K562 (cell line): ENCODE data around the gene CCDC71L.

Experiments
- BCLAF1 ChIP-seq, 2 experiments: fragments of 450-650 bp in 1 of 2; IDR thresholded peaks; 2 replicates each; pipeline ENCODE4 v1.6.1; 2011 to 2017; ENCODE audit warnings: low read depth in 2 of 2, antibody characterized with exemption in 1 of 2, borderline replicate concordance in 1 of 2, low read length in 1 of 2, mild to moderate bottlenecking in 1 of 2, mixed read lengths in 1 of 2; ENCODE audit not compliant: control insufficient read depth in 1 of 2
- CHD2 ChIP-seq: IDR thresholded peaks from 2 replicates; pipeline ENCODE4 v1.6.1; 2011; ENCODE audit warnings: low read depth, low read length
- EZH2 ChIP-seq: IDR thresholded peaks from 2 replicates; pipeline ENCODE4 v1.6.1; 2012; ENCODE audit warnings: low read depth, mild to moderate bottlenecking, inconsistent platforms, low read length, borderline replicate concordance
- MAX ChIP-seq: sonication (generic); formaldehyde crosslinking; IDR thresholded peaks from 2 replicates; pipeline ENCODE4 v1.9.0; 2022; ENCODE audit warnings: mild to moderate bottlenecking, missing genetic modification reagents
- MXD1 ChIP-seq: fragments of 250-450 bp; sonication (Bioruptor Pico); IDR thresholded peaks from 2 replicates; pipeline ENCODE4 v1.8.0; 2021; ENCODE audit warnings: borderline replicate concordance, mild to moderate bottlenecking, moderate library complexity; ENCODE audit not compliant: poor library complexity, severe bottlenecking
- PHF21A ChIP-seq: fragments of 450-650 bp; IDR thresholded peaks from 2 replicates; pipeline ENCODE4 v1.6.1; 2017; ENCODE audit warnings: low read depth, borderline replicate concordance
- POLR2A ChIP-seq: fragments of 450-650 bp; conservative IDR thresholded peaks from 2 replicates; pipeline ENCODE4 v1.6.1; 2016
- SP1 ChIP-seq: sonication (generic); formaldehyde crosslinking; IDR thresholded peaks from 2 replicates; pipeline ENCODE4 v1.8.1; 2022; ENCODE audit warnings: mild to moderate bottlenecking, missing genetic modification reagents
- TAF9B ChIP-seq: fragments of 450-650 bp; IDR thresholded peaks from 2 replicates; pipeline ENCODE4 v1.6.1; 2018; ENCODE audit warnings: mild to moderate bottlenecking; ENCODE audit not compliant: partially characterized antibody
- TCF7L2 ChIP-seq: fragments of 150-350 bp; IDR thresholded peaks from 2 replicates; pipeline ENCODE4 v1.6.1; 2016; ENCODE audit warnings: low read depth, mild to moderate bottlenecking, low read length, moderate library complexity
- ZBTB17 ChIP-seq: fragments of 450-650 bp; formaldehyde crosslinking; IDR thresholded peaks from 2 replicates; pipeline ENCODE4 v1.4.0; 2020; ENCODE audit warnings: mild to moderate bottlenecking
- ZFP30 ChIP-seq: fragments of 250-450 bp; sonication (Bioruptor Pico); IDR thresholded peaks from 2 replicates; pipeline ENCODE4 v1.8.0; 2022; ENCODE audit warnings: moderate library complexity, mild to moderate bottlenecking, inconsistent platforms, borderline replicate concordance
- ZNF778 ChIP-seq: fragments of 450-650 bp; formaldehyde crosslinking; IDR thresholded peaks from 2 replicates; pipeline ENCODE4 v1.4.0; 2020; ENCODE audit warnings: mild to moderate bottlenecking, moderate library complexity

GRCh38 chr7:106692450-106693051 lies 31.6 kb upstream of the CCDC71L start:
- TF ChIP-seq PHF21A (no peak), POLR2A (no peak), TAF9B (no peak), CHD2 (no peak), BCLAF1 (IDR thresholded peaks at IDR 0.05; ENCODE audit: borderline replicate concordance in 1 of 2, control insufficient read depth in 1 of 2, low read depth in 2 of 2, low read length in 1 of 2) (no peak), ZBTB17 (CRISPR knock-in tag) (no peak), ZNF778 (CRISPR knock-in tag) (no peak), SP1 (CRISPR knock-in tag) (no peak), MXD1 (no peak), TCF7L2 (no peak), MAX (CRISPR knock-in tag) (no peak), EZH2 (no peak), ZFP30 (no peak)
